Fibroblast of lung (primary cell): ENCODE measurements around the gene PLA2G6. TPM values are rescaled to one million over a fixed set of nuclear protein-coding genes. Genes with fewer than 3 reads are reported as not detected.

ENCODE experiments used
- DNase-seq, 2 donors: peaks; one replicate each; pipeline versions ENCODE4 v3.0.0 to v3.0.0-alpha.2; 2010; ENCODE audit warnings: low read depth in 2 of 2
- H2AFZ ChIP-seq: 2 replicates; pipeline ENCODE4 v1.5.1; 2012; ENCODE audit warnings: low read length, control low read depth, inconsistent platforms
- H3K27ac ChIP-seq: 2 replicates; pipeline ENCODE4 v1.5.1; 2011; ENCODE audit warnings: low read length, control low read depth; ENCODE audit not compliant: insufficient read depth
- H3K27me3 ChIP-seq: 2 replicates; pipeline ENCODE4 v1.5.1; 2011; ENCODE audit warnings: mild to moderate bottlenecking, low read length; ENCODE audit not compliant: control insufficient read depth, insufficient read depth
- H3K36me3 ChIP-seq: 2 replicates; pipeline ENCODE4 v1.5.1; 2011; ENCODE audit warnings: low read length; ENCODE audit not compliant: control insufficient read depth, insufficient read depth
- H3K4me1 ChIP-seq: 2 replicates; pipeline ENCODE4 v1.5.1; 2011; ENCODE audit warnings: low read length; ENCODE audit not compliant: control insufficient read depth, insufficient read depth; ENCODE audit errors: extremely low read depth
- H3K4me2 ChIP-seq: 2 replicates; pipeline ENCODE4 v1.5.1; 2011; ENCODE audit warnings: low read length, control low read depth; ENCODE audit not compliant: insufficient read depth; ENCODE audit errors: extremely low read depth
- H3K4me3 ChIP-seq, 4 experiments: fragments of 200-600 bp in 1 of 4; sonication (generic) in 1 of 4; replicated peaks in 1 of 4; 2 replicates each; pipeline ENCODE4 v1.5.1; 2011 to 2016; ENCODE audit warnings: low read length in 4 of 4, low read depth in 3 of 4, mild to moderate bottlenecking in 3 of 4, control low read depth in 2 of 4, inconsistent platforms in 1 of 4, mixed read lengths in 1 of 4; ENCODE audit not compliant: insufficient read depth in 1 of 4; ENCODE audit errors: control extremely low read depth in 1 of 4
- H3K79me2 ChIP-seq: 2 replicates; pipeline ENCODE4 v1.5.1; 2012; ENCODE audit warnings: mild to moderate bottlenecking, low read length, inconsistent platforms; ENCODE audit not compliant: control insufficient read depth, insufficient read depth
- H3K9ac ChIP-seq: 2 replicates; pipeline ENCODE4 v1.5.1; 2011; ENCODE audit warnings: mild to moderate bottlenecking, low read length, control low read depth; ENCODE audit not compliant: insufficient read depth
- H3K9me3 ChIP-seq: 2 replicates; pipeline ENCODE4 v1.5.1; 2012; ENCODE audit warnings: low read depth, low read length; ENCODE audit not compliant: control insufficient read depth, insufficient read depth
- H4K20me1 ChIP-seq: 2 replicates; pipeline ENCODE4 v1.5.1; 2011; ENCODE audit warnings: low read length; ENCODE audit not compliant: control insufficient read depth, insufficient read depth; ENCODE audit errors: extremely low read depth
- CTCF ChIP-seq, 2 donors: IDR thresholded peaks in 1 of 2; conservative IDR thresholded peaks in 1 of 2; 1 replicate in 1 of 2; 2 replicates in 1 of 2; pipeline ENCODE4 v1.5.1; 2011 to 2012; ENCODE audit warnings: low read length in 2 of 2, control low read depth in 1 of 2, inconsistent platforms in 1 of 2, low read depth in 1 of 2, mild to moderate bottlenecking in 1 of 2
- EZH2 ChIP-seq: IDR thresholded peaks from 2 replicates; pipeline ENCODE4 v1.5.1; 2012; ENCODE audit warnings: low read length, control low read depth, mild to moderate bottlenecking; ENCODE audit errors: missing control alignments
- polyA plus RNA-seq, 2 donors: library from polyadenylated mRNA; depleted of rRNA in 1 of 2; stranded (reverse) in 1 of 2; unstranded in 1 of 2; fragments of >200 nt; gene quantifications; 2 replicates each; pipeline ENCODE4 v1.2.1, GENCODE V29; 2011 to 2012; ENCODE audit warnings: missing spikeins in 1 of 2
- total RNA-seq: library from RNA; depleted of rRNA; stranded (reverse); fragments of >200 nt; gene quantifications from 2 replicates; pipeline ENCODE4 v1.2.1, GENCODE V29; 2014

Gene PLA2G6
- total and polyA plus RNA-seq, 2 donors (not counting 1 experiment from before 2014, with no cell fraction given) = 4.8 to 29.9 TPM

GRCh38 chr22:38087855-38088254 lies 93.8 kb downstream of the PLA2G6 start:
- TF ChIP-seq EZH2 = no peak
- no peak for TF ChIP-seq CTCF (conservative IDR thresholded peaks at IDR 0.05 in 1 of 2, IDR thresholded peaks at IDR 0.05 in 1 of 2; ENCODE audit: low read depth in 1 of 2, low read length in 2 of 2)

GRCh38 chr22:38086942-38087341 lies 94.7 kb downstream of the PLA2G6 start:
- no peaks in the 10 kb centered on the region for H3K79me2 ChIP-seq
- H3K4me2 ChIP-seq = no peak overlapping the region
- no peaks in the 10 kb centered on the region for H3K4me1 ChIP-seq
- TF ChIP-seq CTCF (conservative IDR thresholded peaks at IDR 0.05 in 1 of 2, IDR thresholded peaks at IDR 0.05 in 1 of 2; ENCODE audit: low read depth in 1 of 2, low read length in 2 of 2) (no peak), EZH2 (no peak)
- no peak overlapping the region for H3K4me3 ChIP-seq
- no peak overlapping the region for H3K9ac ChIP-seq
- H4K20me1 ChIP-seq = no peaks in the 10 kb centered on the region
- no peaks in the 10 kb centered on the region for H3K9me3 ChIP-seq
- no peak overlapping the region for H2AFZ ChIP-seq
- H3K27me3 ChIP-seq = peaks cover 2% of the 10 kb centered on the region
- no peak for DNase-seq
- no peak overlapping the region for H3K27ac ChIP-seq
- H3K36me3 ChIP-seq = no peaks in the 10 kb centered on the region

More at GRCh38 chr22:38087855-38088254, 93.8 kb downstream of the PLA2G6 start:
- H3K36me3 ChIP-seq = no peaks in the 10 kb centered on the region
- no peak overlapping the region for H3K4me2 ChIP-seq
- no peaks in the 10 kb centered on the region for H4K20me1 ChIP-seq
- no peaks in the 10 kb centered on the region for H3K4me1 ChIP-seq
- H3K27ac ChIP-seq = no peak overlapping the region
- no peak for DNase-seq
- no peaks in the 10 kb centered on the region for H3K9me3 ChIP-seq
- no peak overlapping the region for H3K9ac ChIP-seq
- no peaks in the 10 kb centered on the region for H3K79me2 ChIP-seq
- H3K27me3 ChIP-seq = no peaks in the 10 kb centered on the region
- H3K4me3 ChIP-seq = no peak overlapping the region
- H2AFZ ChIP-seq = no peak overlapping the region

DNA sequence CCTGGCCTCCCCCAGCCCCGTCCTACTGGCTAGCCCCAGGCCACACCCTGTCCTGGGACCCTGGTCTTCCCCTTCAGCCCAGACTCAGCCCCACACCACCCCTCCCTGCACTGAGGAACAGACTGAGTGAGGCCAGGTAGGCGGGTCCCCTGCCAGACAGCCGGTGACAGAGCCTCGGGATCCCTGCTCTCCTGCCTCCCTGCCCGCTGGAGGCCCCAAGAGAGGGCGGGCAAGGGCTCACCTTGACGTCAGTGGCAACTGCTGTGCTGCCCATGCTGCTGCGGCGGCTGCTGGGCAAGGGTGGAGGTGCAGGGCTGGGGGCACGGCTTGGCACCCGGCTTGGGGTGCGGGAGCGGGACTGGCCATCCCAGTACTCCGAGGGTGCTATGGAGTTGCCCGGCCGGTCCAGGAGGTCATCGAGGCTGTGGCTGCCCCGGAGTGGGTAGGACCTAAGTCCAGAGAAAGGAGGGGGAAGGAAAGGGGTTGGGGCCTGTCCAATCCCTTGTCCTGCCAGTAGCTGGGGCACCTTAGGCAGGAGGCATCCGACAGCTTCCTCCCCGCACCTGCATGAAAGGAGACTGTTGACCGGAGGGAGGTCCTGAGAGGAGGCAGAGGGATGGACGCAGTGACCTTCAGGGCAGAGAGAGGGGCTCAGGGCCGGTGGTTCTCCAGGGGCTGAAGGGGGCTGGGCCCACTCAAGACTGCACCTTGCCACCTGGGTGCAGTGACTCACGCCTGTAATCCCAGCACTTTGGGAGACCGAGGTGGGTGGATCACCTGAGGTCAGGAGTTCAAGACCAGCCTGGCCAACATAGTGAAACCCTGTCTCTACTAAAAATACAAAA lies 95.4 kb downstream of the PLA2G6 start:
- peaks cover 2% of the 10 kb centered on the region for H3K27me3 ChIP-seq

More for the DNA sequence above, 95.4 kb downstream of the PLA2G6 start:
- Histone ChIP-seq H3K9me3 (no peaks in the 10 kb centered on the region), H3K4me1 (no peaks in the 10 kb centered on the region), H3K9ac (no peak overlapping the region), H3K36me3 (no peaks in the 10 kb centered on the region), H3K79me2 (no peaks in the 10 kb centered on the region), H4K20me1 (no peaks in the 10 kb centered on the region), H2AFZ (no peak overlapping the region), H3K27ac (no peak overlapping the region), H3K4me3 (no peak overlapping the region), H3K4me2 (no peak overlapping the region)
- TF ChIP-seq EZH2 (no peak), CTCF (conservative IDR thresholded peaks at IDR 0.05 in 1 of 2, IDR thresholded peaks at IDR 0.05 in 1 of 2; ENCODE audit: low read depth in 1 of 2, low read length in 2 of 2) (no peak)
- DNase-seq = no peak
